ENCODE results near the gene LY9. TPM values are rescaled to one million over a fixed set of nuclear protein-coding genes. Genes with fewer than 3 reads are reported as not detected.

Gene LY9
- total RNA-seq, 2 donors from 2014 or later, result not detected

GRCh38 chr1:160844447-160845232 lies 48.7 kb downstream of the LY9 start:
- Histone ChIP-seq H3K4me3 (ENCODE audit: low read length) (no peak overlapping the region), H3K9me3 (ENCODE audit: control insufficient read depth, low read length) (peaks cover 7% of the 10 kb centered on the region), H3K27me3 (ENCODE audit: control insufficient read depth, insufficient read depth, low read length, poor library complexity, severe bottlenecking) (no peaks in the 10 kb centered on the region), H3K27ac (ENCODE audit: low read depth, low read length) (no peak overlapping the region), H3K4me1 (ENCODE audit: control insufficient read depth, insufficient read depth, low read length) (no peaks in the 10 kb centered on the region), H3K36me3 (ENCODE audit: control insufficient read depth, insufficient read depth, low read length) (no peaks in the 10 kb centered on the region), H3K9ac (ENCODE audit: extremely low read depth, low read length, poor library complexity, severe bottlenecking) (no peak overlapping the region)
- Mint-ChIP-seq H3K4me3 (no peak overlapping the region), H3K4me1 (no peaks in the 10 kb centered on the region), H3K27ac (no peak overlapping the region), H3K9me3 (no peaks in the 10 kb centered on the region), H3K27me3 (ENCODE audit: insufficient read depth) (peaks cover 2% of the 10 kb centered on the region), H3K36me3 (ENCODE audit: low read depth) (no peaks in the 10 kb centered on the region)
- DNase-seq, result no peak
- TF ChIP-seq, protein P1, sequence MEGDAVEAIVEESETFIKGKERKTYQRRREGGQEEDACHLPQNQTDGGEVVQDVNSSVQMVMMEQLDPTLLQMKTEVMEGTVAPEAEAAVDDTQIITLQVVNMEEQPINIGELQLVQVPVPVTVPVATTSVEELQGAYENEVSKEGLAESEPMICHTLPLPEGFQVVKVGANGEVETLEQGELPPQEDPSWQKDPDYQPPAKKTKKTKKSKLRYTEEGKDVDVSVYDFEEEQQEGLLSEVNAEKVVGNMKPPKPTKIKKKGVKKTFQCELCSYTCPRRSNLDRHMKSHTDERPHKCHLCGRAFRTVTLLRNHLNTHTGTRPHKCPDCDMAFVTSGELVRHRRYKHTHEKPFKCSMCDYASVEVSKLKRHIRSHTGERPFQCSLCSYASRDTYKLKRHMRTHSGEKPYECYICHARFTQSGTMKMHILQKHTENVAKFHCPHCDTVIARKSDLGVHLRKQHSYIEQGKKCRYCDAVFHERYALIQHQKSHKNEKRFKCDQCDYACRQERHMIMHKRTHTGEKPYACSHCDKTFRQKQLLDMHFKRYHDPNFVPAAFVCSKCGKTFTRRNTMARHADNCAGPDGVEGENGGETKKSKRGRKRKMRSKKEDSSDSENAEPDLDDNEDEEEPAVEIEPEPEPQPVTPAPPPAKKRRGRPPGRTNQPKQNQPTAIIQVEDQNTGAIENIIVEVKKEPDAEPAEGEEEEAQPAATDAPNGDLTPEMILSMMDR (conservative IDR thresholded peaks at IDR 0.05), result no peak
- WGBS, 2 experiments (ENCODE audit: insufficient coverage in 1 of 2, insufficient read length in 1 of 2), result 88 to 91% methylated on average over 10 to 12 of the region's 12 CpGs

DNA sequence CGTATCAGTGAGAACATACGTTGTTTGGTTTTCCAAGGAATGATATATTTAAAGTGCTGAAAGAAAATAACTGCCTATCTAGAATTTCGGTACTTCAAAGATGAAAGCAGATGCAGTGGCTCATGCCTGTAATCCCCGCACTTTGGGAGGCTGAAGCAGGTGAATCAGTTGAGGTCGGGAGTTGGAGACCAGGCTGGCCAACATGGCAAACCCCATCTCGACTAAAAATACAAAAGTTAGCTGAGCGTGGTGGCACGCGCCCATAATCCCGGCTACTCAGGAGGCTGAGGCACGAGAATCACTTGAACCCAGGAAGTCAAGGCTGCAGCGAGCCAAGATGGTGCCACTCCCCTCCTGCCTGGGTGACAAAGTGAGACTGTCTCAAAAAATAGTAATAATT lies 50.3 kb downstream of the LY9 start:
- H3K36me3 ChIP-seq (ENCODE audit: control insufficient read depth, insufficient read depth, low read length), result no peaks in the 10 kb centered on the region
- H3K4me3 ChIP-seq (ENCODE audit: low read length), result no peak overlapping the region
- no peak overlapping the region for H3K27ac ChIP-seq (ENCODE audit: low read depth, low read length)
- Mint-ChIP-seq H3K9me3 (no peaks in the 10 kb centered on the region), H3K27me3 (ENCODE audit: insufficient read depth) (peaks cover 2% of the 10 kb centered on the region), H3K36me3 (ENCODE audit: low read depth) (no peaks in the 10 kb centered on the region), H3K4me1 (no peaks in the 10 kb centered on the region), H3K27ac (no peak overlapping the region), H3K4me3 (no peak overlapping the region)
- H3K4me1 ChIP-seq (ENCODE audit: control insufficient read depth, insufficient read depth, low read length), result no peaks in the 10 kb centered on the region
- no peaks in the 10 kb centered on the region for H3K27me3 ChIP-seq (ENCODE audit: control insufficient read depth, insufficient read depth, low read length, poor library complexity, severe bottlenecking)
- TF ChIP-seq, protein P1 (conservative IDR thresholded peaks at IDR 0.05), result no peak
- H3K9ac ChIP-seq (ENCODE audit: extremely low read depth, low read length, poor library complexity, severe bottlenecking), result no peak overlapping the region
- 95 to 97% methylated on average over 12 of the region's 12 CpGs for WGBS, 2 experiments (ENCODE audit: insufficient coverage in 1 of 2, insufficient read length in 1 of 2)
- peaks cover 7% of the 10 kb centered on the region for H3K9me3 ChIP-seq (ENCODE audit: control insufficient read depth, low read length)
- DNase-seq, result no peak

DNA sequence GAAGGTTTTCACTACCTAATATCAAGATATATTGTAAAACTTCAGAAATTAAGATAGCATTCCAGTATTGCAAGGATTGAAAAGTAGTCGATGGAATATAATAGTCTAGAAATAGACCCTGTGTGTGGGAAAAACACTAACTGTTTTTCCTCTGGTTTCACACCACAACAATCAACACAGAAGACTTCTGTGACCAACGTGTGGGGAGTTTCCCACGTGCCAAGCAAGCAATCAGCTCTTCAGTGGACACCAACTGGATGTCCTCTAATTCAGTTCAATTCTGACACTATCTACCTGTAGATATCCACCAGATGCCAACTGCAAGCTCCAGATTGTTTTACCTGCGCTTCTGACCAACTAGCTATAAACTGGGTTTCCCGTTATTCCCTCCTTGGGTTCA lies 54.6 kb downstream of the LY9 start:
- H3K4me1 ChIP-seq (ENCODE audit: control insufficient read depth, insufficient read depth, low read length), result no peaks in the 10 kb centered on the region
- no peak overlapping the region for H3K27ac ChIP-seq (ENCODE audit: low read depth, low read length)
- no peak overlapping the region for H3K9ac ChIP-seq (ENCODE audit: extremely low read depth, low read length, poor library complexity, severe bottlenecking)
- Mint-ChIP-seq H3K4me3 (no peak overlapping the region), H3K4me1 (no peaks in the 10 kb centered on the region), H3K27me3 (ENCODE audit: insufficient read depth) (peaks cover 2% of the 10 kb centered on the region), H3K36me3 (ENCODE audit: low read depth) (no peaks in the 10 kb centered on the region), H3K27ac (no peak overlapping the region), H3K9me3 (no peaks in the 10 kb centered on the region)
- DNase-seq, result no peak
- no peaks in the 10 kb centered on the region for H3K36me3 ChIP-seq (ENCODE audit: control insufficient read depth, insufficient read depth, low read length)
- WGBS, 2 experiments (ENCODE audit: insufficient coverage in 1 of 2, insufficient read length in 1 of 2), result 87 to 92% methylated on average over 3 to 4 of the region's 5 CpGs
- H3K27me3 ChIP-seq (ENCODE audit: control insufficient read depth, insufficient read depth, low read length, poor library complexity, severe bottlenecking), result no peaks in the 10 kb centered on the region
- TF ChIP-seq, protein P1 (conservative IDR thresholded peaks at IDR 0.05), result no peak
- no peak overlapping the region for H3K4me3 ChIP-seq (ENCODE audit: low read length)
- H3K9me3 ChIP-seq (ENCODE audit: control insufficient read depth, low read length), result peaks cover 6% of the 10 kb centered on the region

Measured in endodermal cell (in vitro differentiated cells).